HG03025 (cell line): ENCODE measurements around the gene CDH26.

Experiments
- ATAC-seq: cut with Tn5 transposase; IDR thresholded peaks from one replicate; pipeline ENCODE4 v1.9.1; 2021; ENCODE audit warnings: mild to moderate bottlenecking, moderate library complexity; ENCODE audit not compliant: unreplicated experiment, low FRiP score

Gene CDH26

GRCh38 chr20:59958123-59958522 is at the start of gene CDH26:
Gene CDH26, plus strand, starts transcription at chr20:59958423. Its CDS starts 304 bp downstream, at chr20:59958727.
- ATAC-seq = no peak

DNA sequence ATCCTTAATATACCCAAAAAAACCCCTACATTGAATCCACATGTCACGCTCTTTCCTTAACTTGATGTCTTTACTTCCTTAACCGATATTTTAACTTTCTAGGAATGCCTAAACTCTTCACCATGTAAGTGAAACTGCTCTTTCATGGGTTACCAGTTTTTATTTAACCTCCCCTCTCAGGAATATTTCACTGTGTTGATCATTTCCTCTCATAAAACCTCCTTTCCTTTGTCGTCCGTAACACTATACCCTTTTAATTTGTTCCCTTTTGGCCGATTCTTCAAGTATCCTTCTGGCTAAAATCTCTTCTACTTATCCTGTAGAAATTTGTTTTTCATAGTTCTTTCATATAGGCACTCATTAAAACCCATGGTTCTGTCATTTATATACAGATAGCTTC is 49.4 kb upstream of the CDH26 start:
- no peak for ATAC-seq

- no peak for ATAC-seq
Observed at GRCh38 chr20:59911041-59911440, 47.2 kb upstream of the CDH26 start.

DNA sequence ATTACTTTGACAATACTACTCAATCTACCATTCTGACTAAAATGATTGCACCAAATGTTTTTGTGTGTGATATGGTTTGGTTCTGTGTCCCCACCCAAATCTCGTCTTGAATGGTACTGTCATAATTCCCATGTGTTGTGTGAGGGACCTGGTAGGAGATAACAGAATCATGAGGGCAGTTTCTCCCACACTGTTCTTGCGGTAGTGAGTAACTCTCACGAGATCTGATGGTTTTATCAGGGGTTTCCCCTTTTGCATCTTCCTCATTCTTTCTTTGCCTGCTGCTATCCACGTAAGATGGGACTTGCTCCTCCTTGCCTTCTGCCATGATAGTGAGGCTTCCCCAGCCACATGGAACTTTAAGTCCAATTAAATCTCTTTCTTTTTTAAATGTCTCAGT is 45.6 kb upstream of the CDH26 start:
- no peak for ATAC-seq

DNA sequence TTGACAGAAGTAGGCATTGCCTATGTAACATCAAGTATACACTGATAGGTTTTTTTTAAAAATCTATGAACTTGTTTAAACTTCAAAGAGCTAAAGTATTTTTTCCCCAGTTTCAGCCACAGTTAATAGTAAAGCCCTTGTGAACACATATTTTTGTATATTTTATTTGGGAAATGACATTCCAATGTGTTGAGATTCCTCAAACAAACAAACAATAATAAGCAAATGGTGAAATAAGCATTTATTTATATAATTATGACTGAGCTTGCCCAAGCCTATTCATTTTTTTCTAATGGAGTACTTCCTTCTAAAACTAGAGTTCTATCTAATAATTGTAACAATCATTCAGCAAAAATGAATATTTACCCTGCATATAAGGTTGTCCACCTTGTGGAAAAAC is 37.3 kb upstream of the CDH26 start:
- no peak for ATAC-seq

DNA sequence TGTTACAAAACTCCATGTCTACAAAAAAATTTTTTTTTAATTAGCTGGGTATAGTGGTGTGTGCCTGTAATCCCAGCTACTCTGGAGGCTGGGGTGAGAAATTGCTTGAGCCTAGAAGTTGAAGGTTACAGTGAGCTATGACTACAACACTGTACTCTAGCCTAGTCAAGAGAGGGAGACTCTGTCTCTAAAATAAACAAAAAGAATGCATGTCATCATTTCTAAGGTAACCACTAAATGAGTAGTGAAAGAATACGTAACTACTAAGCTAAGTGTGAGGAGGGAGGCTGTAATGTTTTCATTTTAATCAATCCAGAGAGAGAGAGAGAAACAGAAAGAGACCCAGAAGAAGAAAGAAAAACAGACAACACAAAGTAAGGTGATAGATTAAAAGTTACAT is 34.7 kb upstream of the CDH26 start:
- no peak for ATAC-seq

DNA sequence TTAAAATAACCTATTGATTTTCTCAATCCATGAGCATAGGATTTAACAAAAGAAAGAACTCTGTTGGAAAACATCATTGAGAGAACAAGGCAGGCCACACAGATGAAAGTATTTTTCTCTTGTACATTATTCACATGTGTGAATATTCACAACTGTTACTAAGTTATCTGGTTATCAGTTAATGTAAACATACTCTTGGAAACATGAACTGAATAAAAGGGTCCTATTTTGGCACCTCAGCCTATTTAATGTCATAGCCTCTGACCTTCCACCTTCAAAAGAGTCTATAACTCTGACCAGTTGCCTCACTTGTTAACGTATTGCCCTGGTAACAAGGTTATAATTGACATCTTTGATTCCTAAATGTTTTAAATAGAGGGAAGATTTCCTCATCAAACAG is 32.9 kb upstream of the CDH26 start:
- no peak for ATAC-seq

DNA sequence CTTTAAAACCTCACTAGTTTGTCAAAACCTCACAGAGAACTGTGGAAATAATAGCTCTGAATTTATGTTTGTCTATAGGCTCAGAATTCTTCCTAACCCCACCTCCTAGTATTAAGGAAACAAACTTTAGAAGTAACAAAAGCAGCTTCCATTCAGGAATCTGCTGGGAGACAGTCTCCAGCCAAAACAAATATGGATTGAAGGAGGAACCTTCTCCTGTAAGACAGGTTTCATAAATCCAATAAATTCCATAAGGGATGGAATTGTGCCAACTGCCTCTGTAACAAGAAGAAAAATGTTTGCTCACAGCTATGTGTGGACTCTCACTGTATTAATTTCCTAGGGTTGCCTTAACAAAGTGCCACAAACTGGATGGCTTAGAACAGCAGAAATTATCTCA is 32.3 kb upstream of the CDH26 start:
- ATAC-seq = no peak

GRCh38 chr20:59931511-59932312 is 26.5 kb upstream of the CDH26 start:
- ATAC-seq = no peak

- ATAC-seq = no peak
Observed at GRCh38 chr20:59932616-59933295, 25.5 kb upstream of the CDH26 start.

- peak; percentile 12 for ATAC-seq
Observed at GRCh38 chr20:59933296-59933848, 24.9 kb upstream of the CDH26 start, which contains the start of gene SYCP2. Gene SYCP2, minus strand, starts transcription at chr20:59933637. Its CDS starts 11,224 bp downstream, at chr20:59922413.

DNA sequence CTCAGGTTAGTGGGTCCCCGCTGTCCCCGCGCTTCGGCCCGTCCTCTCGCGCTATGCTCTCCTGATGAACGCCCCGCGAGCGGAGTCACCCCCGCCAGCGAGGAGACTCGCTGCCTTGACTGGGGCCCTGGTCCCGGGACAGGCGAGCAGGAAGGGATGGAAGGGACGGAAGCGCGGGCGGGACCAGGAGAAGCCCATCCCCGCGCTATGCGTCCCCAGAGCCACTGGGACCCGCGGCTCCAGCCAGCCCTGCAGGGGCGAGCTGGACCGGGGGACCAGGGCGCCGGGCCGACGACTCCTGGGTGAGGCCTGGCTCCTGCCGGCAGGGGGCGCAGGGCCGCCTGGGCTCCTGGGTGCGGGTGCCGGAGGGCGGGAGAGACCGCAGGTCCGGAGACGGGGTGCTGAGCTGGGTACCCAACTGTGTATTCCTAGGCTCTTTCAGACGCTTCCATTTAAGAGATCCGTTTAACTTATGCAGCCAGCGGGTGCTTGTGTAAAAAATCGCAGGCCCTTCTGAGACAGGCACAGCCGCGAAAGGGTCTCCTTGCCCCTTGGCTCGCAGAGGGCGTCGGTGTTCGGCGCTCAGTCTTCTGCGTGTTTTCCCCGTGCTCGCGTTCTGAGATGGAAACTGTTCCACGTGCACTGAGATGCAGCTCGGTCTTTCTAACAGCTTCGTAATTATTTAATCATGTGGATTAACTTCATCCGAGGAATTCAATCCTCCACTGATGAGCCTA is 24.2 kb upstream of the CDH26 start:
- ATAC-seq = peak; percentile 67

DNA sequence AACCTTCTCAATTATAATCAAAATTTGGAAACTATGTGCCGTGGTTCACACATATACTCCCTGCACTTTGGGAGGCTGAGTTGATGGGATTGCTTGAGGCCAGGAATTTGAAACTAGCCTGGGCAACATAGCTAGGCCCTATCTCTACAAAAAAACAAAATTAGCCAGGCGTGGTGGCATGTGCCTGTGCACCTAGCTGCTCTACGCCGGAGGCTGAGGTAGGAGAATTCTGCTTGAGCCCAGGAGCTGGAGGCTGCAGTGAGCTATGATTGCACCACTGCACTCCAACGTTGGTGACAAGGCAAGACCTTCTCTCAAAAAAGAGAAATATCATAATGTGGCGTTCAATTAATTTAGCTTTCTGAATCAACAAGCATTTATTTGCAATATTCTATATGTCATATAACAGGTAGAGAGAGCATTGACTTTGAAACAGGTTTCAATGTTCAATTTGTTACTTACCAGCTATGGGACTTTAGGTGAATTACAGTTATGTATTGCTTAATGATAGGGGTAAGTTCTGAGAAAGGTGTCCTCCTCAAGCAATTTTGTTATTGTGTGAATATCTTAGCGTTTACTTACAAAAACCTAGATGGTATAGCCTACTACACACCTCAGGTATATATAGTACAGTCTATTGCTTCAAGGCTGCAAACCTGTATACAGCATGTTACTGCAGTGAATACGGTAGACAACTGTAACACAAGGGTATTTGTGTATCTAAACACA is 22.6 kb upstream of the CDH26 start:
- ATAC-seq = no peak

- no peak for ATAC-seq
Observed at GRCh38 chr20:59936409-59936808, 21.8 kb upstream of the CDH26 start.

GRCh38 chr20:59937150-59937549 is 21.1 kb upstream of the CDH26 start:
- ATAC-seq = no peak

- ATAC-seq = no peak
Observed at GRCh38 chr20:59938221-59938620, 20.0 kb upstream of the CDH26 start.

DNA sequence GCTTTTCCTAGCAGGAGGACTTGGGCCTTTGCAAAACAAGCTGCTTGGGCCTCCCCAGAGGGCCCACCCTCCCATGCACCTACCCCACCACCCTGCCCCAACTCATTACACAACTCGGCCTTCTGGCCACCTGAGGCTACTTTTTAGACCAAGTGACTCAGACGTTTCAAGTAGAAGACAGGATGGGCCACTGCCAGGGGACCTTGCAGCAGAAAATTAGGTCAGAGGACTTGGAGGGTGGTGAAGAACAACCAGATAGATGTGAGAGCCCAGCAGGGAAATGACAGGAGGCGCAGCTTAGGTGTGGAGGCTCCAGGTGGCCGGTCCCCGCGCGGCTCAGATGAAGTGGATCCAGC is 19.5 kb upstream of the CDH26 start:
- ATAC-seq = no peak

DNA sequence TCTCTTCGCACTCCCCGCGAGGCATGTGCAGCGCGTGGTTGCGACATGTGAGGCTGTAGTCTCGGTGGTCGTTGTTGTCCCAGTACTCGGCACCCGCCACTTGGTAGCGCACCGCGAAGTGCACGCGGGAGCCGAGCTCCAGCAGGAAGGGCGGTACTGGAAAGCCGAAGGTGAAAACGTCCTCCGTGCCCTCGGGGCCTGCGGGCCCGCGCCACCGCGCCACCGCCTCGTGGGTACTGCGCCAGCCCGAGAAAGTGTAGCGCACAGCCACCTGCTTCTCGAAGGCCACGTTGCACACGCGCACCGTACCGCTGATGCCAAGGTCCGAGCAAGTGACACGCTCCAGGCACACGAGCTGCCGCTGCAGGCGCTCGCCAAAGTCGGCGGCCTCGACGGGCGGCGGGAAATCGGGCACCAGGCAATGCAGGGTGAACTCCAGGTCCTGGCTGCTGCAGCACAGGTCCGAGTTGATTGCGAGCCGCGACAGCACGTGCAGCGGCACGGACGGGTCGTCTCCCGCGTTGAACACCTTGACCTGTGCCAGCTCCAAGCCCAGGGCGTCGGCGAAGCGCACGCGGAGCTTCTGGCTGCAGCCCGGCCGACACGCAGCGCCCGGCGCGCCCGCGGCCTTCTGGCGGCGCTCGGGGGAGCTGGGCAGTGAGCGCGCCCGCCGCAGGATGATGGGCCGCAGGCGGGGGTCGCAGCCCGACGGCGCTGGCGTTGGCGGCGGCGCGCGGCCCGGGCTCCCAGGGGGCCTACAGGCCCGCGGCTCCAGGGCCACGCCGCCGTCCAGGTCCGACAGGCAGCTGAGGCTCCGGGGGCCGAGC is 19.0 kb upstream of the CDH26 start:
- ATAC-seq = no peak

DNA sequence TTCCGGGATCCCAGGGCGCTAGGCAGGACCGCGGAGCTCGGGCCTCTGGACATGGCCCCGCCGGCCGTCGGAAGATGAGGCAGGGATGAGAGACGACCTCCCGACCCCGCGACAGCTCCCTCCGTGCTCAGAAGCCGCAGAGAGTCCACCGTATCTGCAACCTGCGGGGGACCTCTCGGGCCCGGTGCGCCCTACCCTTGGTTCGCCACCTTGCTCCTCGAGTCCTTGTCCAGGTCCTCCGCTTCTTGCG is 18.4 kb upstream of the CDH26 start:
- ATAC-seq = peak; percentile 38
